Lower lobe of right lung (tissue), 2 donors: Measurements from ENCODE around the gene CLRN3. TPM values are rescaled to one million over a fixed set of nuclear protein-coding genes. Genes with fewer than 3 reads are reported as not detected.

Experiments used
- ATAC-seq, 2 donors: fragments of 200-7000 bp; cut with Tn5 transposase; one replicate each; pipeline ENCODE4 v1.9.1; 2020 to 2022; ENCODE audit warnings: mild to moderate bottlenecking in 2 of 2, moderate library complexity in 2 of 2
- DNase-seq: peaks from one replicate; pipeline ENCODE4 v3.0.0-alpha.2; 2020
- H3K27ac ChIP-seq: fragments of 200-600 bp; one replicate; pipeline ENCODE4 v1.8.0; 2022
- H3K27me3 ChIP-seq: fragments of 200-600 bp; one replicate; pipeline ENCODE4 v1.8.0; 2022; ENCODE audit warnings: low read depth
- H3K36me3 ChIP-seq: fragments of 200-600 bp; one replicate; pipeline ENCODE4 v1.8.0; 2022; ENCODE audit warnings: mild to moderate bottlenecking
- H3K4me1 ChIP-seq: fragments of 200-600 bp; one replicate; pipeline ENCODE4 v1.8.0; 2022
- H3K4me3 ChIP-seq: fragments of 200-600 bp; one replicate; pipeline ENCODE4 v1.8.0; 2022; ENCODE audit warnings: mild to moderate bottlenecking
- H3K9me3 ChIP-seq: fragments of 200-600 bp; one replicate; pipeline ENCODE4 v1.8.0; 2022
- intact Hi-C: fragments of 100-400 bp; cut with DNase I; formaldehyde crosslinking; loops from one replicate; pipeline ENCODE4 v1.11.0; 2022
- long read RNA-seq: library from polyadenylated mRNA; unstranded; transcript quantifications from one replicate; pipeline ENCODE4 v2.0.0, GENCODE V29; 2021
- total RNA-seq: library from RNA; stranded (reverse); fragmentation: NEBNext Ultra II Directional; extraction: Animal tissue kit (Norgen Biotek cat#: 25700); gene quantifications from one replicate; pipeline ENCODE4 v1.2.1, GENCODE V29; 2021
- TF ChIP-seq, protein P1 (sequence below): fragments of 200-600 bp; IDR thresholded peaks from one replicate; pipeline ENCODE4 v1.8.0; 2022; ENCODE audit warnings: antibody characterized with exemption, mild to moderate bottlenecking
- donor health status: DM: no; HTN: yes; CAD: no; lungs with severe emphysema.

CLRN3 gene, protein sequence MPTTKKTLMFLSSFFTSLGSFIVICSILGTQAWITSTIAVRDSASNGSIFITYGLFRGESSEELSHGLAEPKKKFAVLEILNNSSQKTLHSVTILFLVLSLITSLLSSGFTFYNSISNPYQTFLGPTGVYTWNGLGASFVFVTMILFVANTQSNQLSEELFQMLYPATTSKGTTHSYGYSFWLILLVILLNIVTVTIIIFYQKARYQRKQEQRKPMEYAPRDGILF
- total RNA-seq, result not detected
- long read RNA-seq, partial matches to known transcripts, result 0 of 1 reads
- long read RNA-seq, other reads (novel, unspliced or antisense), result 1 of 1 reads

GRCh38 chr10:127892743-127893142 is at the start of gene CLRN3:
CLRN3 (minus strand) TSS chr10:127892941; CDS start chr10:127892784, 157 bp downstream.
- Histone ChIP-seq H3K4me3 (no peak within 1 kb of the TSS), H3K27ac (no peak within 1 kb of the TSS), H3K27me3 (no peaks in the 10 kb centered on the region), H3K36me3 (no peaks in the 10 kb centered on the region), H3K9me3 (no peaks in the 10 kb centered on the region), H3K4me1 (no peaks in the 10 kb centered on the region)
- ATAC-seq (no peak), DNase-seq (no peak)
- TF ChIP-seq, protein P1, sequence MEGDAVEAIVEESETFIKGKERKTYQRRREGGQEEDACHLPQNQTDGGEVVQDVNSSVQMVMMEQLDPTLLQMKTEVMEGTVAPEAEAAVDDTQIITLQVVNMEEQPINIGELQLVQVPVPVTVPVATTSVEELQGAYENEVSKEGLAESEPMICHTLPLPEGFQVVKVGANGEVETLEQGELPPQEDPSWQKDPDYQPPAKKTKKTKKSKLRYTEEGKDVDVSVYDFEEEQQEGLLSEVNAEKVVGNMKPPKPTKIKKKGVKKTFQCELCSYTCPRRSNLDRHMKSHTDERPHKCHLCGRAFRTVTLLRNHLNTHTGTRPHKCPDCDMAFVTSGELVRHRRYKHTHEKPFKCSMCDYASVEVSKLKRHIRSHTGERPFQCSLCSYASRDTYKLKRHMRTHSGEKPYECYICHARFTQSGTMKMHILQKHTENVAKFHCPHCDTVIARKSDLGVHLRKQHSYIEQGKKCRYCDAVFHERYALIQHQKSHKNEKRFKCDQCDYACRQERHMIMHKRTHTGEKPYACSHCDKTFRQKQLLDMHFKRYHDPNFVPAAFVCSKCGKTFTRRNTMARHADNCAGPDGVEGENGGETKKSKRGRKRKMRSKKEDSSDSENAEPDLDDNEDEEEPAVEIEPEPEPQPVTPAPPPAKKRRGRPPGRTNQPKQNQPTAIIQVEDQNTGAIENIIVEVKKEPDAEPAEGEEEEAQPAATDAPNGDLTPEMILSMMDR, result no peak
- intact Hi-C loops, result no loop called here

GRCh38 chr10:127940866-127941640 is 48.3 kb upstream of the CLRN3 start:
- Histone ChIP-seq H3K9me3 (no peaks in the 10 kb centered on the region), H3K4me3 (no peak overlapping the region), H3K27ac (no peak overlapping the region), H3K4me1 (peaks cover 12% of the 10 kb centered on the region), H3K27me3 (no peaks in the 10 kb centered on the region), H3K36me3 (no peaks in the 10 kb centered on the region)
- ATAC-seq, result no peak
- no peak for DNase-seq
- TF ChIP-seq, protein P1, result no peak
- intact Hi-C loops, result no loop called here

GRCh38 chr10:127939786-127940330 is 47.1 kb upstream of the CLRN3 start:
- ATAC-seq (no peak), DNase-seq (no peak)
- Histone ChIP-seq H3K4me1 (no peaks in the 10 kb centered on the region), H3K36me3 (no peaks in the 10 kb centered on the region), H3K27ac (no peak overlapping the region), H3K27me3 (no peaks in the 10 kb centered on the region), H3K4me3 (no peak overlapping the region), H3K9me3 (no peaks in the 10 kb centered on the region)
- intact Hi-C loops, result no loop called here
- TF ChIP-seq, protein P1, result no peak

GRCh38 chr10:127937915-127938463 is 45.2 kb upstream of the CLRN3 start:
- Histone ChIP-seq H3K36me3 (peaks cover 8% of the 10 kb centered on the region), H3K4me3 (no peak overlapping the region), H3K27ac (no peak overlapping the region), H3K4me1 (no peaks in the 10 kb centered on the region), H3K27me3 (no peaks in the 10 kb centered on the region), H3K9me3 (no peaks in the 10 kb centered on the region)
- TF ChIP-seq, protein P1, result no peak
- ATAC-seq, result no peak
- DNase-seq, result no peak
- intact Hi-C loops, result no loop called here

GRCh38 chr10:127937069-127937468 is 44.3 kb upstream of the CLRN3 start:
- Histone ChIP-seq H3K27ac (no peak overlapping the region), H3K27me3 (no peaks in the 10 kb centered on the region), H3K36me3 (peaks cover 8% of the 10 kb centered on the region), H3K4me3 (no peak overlapping the region), H3K4me1 (no peaks in the 10 kb centered on the region), H3K9me3 (no peaks in the 10 kb centered on the region)
- TF ChIP-seq, protein P1, result no peak
- ATAC-seq, result no peak
- DNase-seq, result no peak
- intact Hi-C loops, result no loop called here
